Testis (tissue), 2 donors: ENCODE measurements around the gene MRGPRX2.

Experiments
- POLR2A ChIP-seq: fragments of 450-650 bp; IDR thresholded peaks from one replicate; pipeline ENCODE4 v1.6.1; 2017; ENCODE audit warnings: antibody characterized with exemption, mild to moderate bottlenecking, moderate library complexity
- TF ChIP-seq, protein P1 (sequence below), 3 experiments: fragments of 450-650 bp in 2 of 3; fragments of 200-600 bp in 1 of 3; sonication (generic) in 1 of 3; IDR thresholded peaks; one replicate each; pipeline ENCODE4 v1.5.1; 2016 to 2019; ENCODE audit warnings: antibody characterized with exemption in 3 of 3, mild to moderate bottlenecking in 2 of 3, moderate library complexity in 1 of 3

DNA sequence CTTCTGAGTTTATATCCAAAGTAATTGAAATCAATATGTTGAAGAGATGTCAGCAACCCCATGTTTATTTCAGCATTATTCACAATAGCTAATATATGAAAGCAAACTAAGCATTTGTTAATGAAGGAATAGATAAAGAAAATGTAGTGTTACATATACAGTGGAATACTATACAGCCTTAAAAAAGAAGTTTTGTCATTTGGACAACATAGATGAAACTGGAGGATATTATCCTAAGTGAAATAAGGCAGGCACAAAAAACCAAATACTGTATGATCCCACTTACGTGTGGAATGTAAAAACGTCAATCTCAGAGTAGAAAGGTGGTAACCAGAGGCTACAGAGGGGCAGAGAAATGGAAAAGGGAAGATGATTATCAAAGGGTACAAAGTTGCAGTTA, 10.2 kb downstream of the MRGPRX2 start:
- TF ChIP-seq, protein P1, sequence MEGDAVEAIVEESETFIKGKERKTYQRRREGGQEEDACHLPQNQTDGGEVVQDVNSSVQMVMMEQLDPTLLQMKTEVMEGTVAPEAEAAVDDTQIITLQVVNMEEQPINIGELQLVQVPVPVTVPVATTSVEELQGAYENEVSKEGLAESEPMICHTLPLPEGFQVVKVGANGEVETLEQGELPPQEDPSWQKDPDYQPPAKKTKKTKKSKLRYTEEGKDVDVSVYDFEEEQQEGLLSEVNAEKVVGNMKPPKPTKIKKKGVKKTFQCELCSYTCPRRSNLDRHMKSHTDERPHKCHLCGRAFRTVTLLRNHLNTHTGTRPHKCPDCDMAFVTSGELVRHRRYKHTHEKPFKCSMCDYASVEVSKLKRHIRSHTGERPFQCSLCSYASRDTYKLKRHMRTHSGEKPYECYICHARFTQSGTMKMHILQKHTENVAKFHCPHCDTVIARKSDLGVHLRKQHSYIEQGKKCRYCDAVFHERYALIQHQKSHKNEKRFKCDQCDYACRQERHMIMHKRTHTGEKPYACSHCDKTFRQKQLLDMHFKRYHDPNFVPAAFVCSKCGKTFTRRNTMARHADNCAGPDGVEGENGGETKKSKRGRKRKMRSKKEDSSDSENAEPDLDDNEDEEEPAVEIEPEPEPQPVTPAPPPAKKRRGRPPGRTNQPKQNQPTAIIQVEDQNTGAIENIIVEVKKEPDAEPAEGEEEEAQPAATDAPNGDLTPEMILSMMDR (IDR thresholded peaks at IDR 0.05) = no peak
- TF ChIP-seq POLR2A = no peak
